Mucosa of rectum (tissue), 2 donors: Measurements from ENCODE around the gene CPLANE2.
"Not testable (repeated sequence)": the region's sequence is repeated elsewhere in the genome, so short reads cannot be mapped to it uniquely, and the experiment has no call there.

ENCODE experiments used
- H3K27ac ChIP-seq, 2 donors: one replicate each; pipeline ENCODE4 v1.7.0; 2013; ENCODE audit warnings: inconsistent platforms in 2 of 2, low read depth in 2 of 2, low read length in 2 of 2
- H3K27me3 ChIP-seq, 2 donors: one replicate each; pipeline ENCODE4 v1.7.0; 2013; ENCODE audit warnings: low read length in 2 of 2; ENCODE audit not compliant: control insufficient read depth in 2 of 2, insufficient read depth in 2 of 2
- H3K36me3 ChIP-seq, 2 donors: one replicate each; pipeline ENCODE4 v1.7.0; 2013; ENCODE audit warnings: low read length in 2 of 2; ENCODE audit not compliant: control insufficient read depth in 2 of 2, insufficient read depth in 2 of 2
- H3K4me1 ChIP-seq, 2 donors: one replicate each; pipeline ENCODE4 v1.7.0; 2013; ENCODE audit warnings: low read length in 2 of 2, mild to moderate bottlenecking in 1 of 2; ENCODE audit not compliant: control insufficient read depth in 2 of 2, insufficient read depth in 2 of 2
- H3K4me3 ChIP-seq, 2 donors: one replicate each; pipeline ENCODE4 v1.7.0; 2013; ENCODE audit warnings: low read length in 2 of 2
- H3K9ac ChIP-seq, 2 donors: one replicate each; pipeline ENCODE4 v1.7.0; 2013; ENCODE audit warnings: low read length in 2 of 2, low read depth in 1 of 2, mild to moderate bottlenecking in 1 of 2
- H3K9me3 ChIP-seq, 2 donors: one replicate each; pipeline ENCODE4 v1.7.0; 2013; ENCODE audit warnings: low read length in 2 of 2; ENCODE audit not compliant: control insufficient read depth in 2 of 2
- donor health status: healthy.
- donor health status: Normal muscosa, but diverticular disease.

CPLANE2 gene

DNA sequence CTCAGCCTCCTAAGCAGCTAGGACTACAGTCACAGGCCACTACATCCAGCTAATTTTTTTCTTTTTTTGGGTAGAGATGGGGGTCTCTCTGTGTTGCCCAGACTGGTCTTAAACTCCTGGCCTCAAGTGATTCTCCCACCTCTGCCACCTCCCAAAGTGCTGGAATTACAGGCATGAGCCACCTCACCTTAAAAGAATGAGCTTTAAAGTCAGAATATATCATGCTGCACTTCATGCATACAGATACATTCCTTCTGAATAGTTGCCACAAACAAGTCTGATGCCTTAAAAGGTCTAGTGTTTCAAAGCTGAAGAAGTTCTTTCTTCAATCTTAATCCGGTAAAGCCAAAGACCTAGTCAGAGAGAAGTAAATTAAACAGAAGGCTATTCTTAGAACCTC lies 23.8 kb upstream of the CPLANE2 start:
- Histone ChIP-seq H3K9ac (no peak overlapping the region), H3K4me3 (no peak overlapping the region), H3K9me3 (no peaks in the 10 kb centered on the region), H3K27ac (no peak overlapping the region), H3K4me1 (no peaks in the 10 kb centered on the region), H3K36me3 (peaks cover 2 to 6% of the 10 kb centered on the region in 2 donors), H3K27me3 (no peaks in the 10 kb centered on the region)

DNA sequence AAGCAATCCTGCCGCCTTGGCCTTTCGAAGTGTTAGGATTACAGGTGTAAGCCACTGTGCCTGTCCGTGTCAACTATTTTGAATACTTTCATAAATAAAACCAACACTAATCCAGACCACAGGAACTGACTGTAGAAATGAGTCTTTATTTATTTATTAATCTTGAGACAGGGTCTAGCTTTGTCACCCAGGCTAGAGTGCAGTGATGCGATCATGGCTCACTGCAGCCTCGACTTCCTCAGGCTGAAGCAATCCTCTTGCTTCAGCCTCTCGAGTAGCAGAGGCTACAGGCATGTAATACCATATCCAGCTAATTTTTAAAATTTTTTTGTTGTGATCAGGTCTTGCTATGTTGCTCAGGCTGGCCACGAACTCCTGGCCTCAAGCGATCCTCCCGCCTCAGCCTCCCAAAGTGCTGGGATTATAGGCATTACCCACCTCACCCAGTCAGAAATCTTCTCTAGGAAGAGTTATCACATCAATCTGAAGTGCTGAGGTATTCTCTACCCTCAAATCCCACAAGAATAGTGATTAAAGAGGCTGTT lies 21.7 kb upstream of the CPLANE2 start:
- Histone ChIP-seq H3K36me3 (peaks cover 10 to 22% of the 10 kb centered on the region in 2 donors), H3K9me3 (no peaks in the 10 kb centered on the region), H3K9ac (no peak overlapping the region), H3K4me1 (no peaks in the 10 kb centered on the region), H3K4me3 (no peak overlapping the region), H3K27ac (no peak overlapping the region), H3K27me3 (no peaks in the 10 kb centered on the region)

DNA sequence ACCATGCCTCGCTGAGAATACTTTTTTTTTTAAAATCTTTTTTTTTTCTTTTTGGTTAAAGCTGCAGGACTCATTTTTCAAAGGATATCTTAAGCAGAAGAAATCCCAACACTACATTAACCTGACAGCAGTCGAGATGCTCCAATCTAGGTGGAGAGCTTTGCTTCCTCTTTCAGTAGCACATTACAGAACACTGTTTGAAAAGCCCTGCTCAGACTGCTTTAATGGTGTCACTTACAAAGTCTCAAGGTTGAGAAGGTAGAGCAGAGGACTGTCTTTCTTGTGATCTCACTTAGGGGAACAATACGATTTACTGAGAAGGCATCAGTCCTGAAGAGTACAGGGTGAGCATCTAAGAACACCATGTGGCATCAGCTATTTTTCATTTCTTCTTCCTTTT lies 21.0 kb upstream of the CPLANE2 start:
- peaks cover 15 to 27% of the 10 kb centered on the region in 2 donors for H3K36me3 ChIP-seq
- H3K27ac ChIP-seq = no peak overlapping the region
- no peak overlapping the region for H3K4me3 ChIP-seq
- H3K27me3 ChIP-seq = no peaks in the 10 kb centered on the region
- no peak overlapping the region for H3K9ac ChIP-seq
- H3K4me1 ChIP-seq = no peaks in the 10 kb centered on the region
- no peaks in the 10 kb centered on the region for H3K9me3 ChIP-seq

DNA sequence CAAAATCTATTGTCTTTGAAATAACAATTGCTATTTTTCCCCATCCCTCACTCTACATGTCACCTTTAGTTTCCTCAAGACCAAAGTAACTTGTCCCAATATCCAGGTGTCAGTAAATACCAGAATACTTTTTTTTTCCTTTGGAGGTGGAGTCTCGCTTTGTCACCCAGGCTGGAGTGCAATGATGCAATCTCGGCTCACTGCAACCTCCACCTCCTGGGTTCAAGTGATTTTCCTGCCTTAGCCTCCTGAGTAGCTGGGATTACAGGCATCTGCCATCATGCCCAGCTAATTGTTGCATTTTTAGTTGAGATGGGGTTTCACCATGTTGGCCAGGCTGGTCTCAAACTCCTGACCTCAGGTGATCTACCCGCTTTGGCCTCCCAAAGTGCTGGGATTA lies 20.6 kb upstream of the CPLANE2 start:
- H3K36me3 ChIP-seq = peaks cover 15 to 29% of the 10 kb centered on the region in 2 donors
- not testable (repeated sequence) for H3K4me1 ChIP-seq, H3K9ac ChIP-seq

DNA sequence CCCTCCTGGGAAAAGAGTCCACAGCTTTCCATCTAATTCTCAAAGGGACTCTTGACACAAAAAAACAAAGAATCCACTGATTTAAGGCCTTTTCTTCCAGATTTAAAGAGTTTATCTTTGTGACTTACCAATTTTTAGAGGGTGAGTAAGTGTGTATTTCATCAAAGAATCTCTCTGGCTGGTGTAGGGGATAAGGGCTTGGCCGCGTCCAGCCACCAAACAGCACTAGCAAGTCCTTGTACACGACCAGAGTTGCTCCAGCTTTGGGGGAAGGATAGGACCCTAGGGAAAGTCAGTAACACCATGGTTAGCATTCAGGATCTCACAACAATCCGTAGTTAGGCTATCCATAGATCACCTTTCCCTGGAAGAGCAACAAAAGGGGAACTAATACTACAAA lies 19.5 kb upstream of the CPLANE2 start:
- Histone ChIP-seq H3K27ac (no peak overlapping the region), H3K27me3 (no peaks in the 10 kb centered on the region), H3K9ac (no peak overlapping the region), H3K4me1 (no peaks in the 10 kb centered on the region), H3K9me3 (no peaks in the 10 kb centered on the region), H3K4me3 (no peak overlapping the region), H3K36me3 (peaks cover 17 to 38% of the 10 kb centered on the region in 2 donors)

More for the DNA sequence above, 20.6 kb upstream of the CPLANE2 start:
- not testable (repeated sequence) for H3K27me3 ChIP-seq, H3K27ac ChIP-seq, H3K4me3 ChIP-seq, H3K9me3 ChIP-seq

DNA sequence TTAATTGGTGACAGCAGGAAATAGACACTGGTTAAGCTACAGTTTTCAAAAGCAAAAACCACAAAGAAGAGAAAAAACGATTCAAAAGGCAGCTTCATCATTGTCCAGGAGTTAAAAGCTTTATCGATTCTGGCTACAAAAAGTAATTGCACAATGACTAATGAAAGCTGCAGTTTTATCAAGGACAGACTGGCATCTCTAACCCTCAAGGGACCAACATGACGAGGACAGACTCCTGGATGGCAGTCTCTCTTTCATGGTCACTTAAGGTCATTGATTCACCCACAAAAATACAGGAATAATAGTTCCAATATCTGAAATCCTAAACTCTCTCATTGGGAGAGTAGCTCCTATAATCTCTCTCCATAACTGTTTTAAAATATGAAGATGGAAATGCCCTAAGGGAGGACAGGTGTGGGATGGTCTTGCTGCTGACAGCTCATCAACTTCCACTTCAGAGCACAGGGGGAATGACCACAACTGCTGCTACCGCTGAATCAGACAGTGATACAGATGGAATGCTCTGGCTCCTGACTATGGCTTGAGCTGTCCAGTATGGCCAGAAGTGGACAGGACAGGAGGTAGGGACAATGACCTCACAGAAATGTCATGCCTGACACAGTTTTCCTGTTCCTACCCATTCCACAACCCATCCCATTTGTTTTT lies 17.4 kb upstream of the CPLANE2 start:
- Histone ChIP-seq H3K4me3 (no peak overlapping the region), H3K36me3 (peaks cover 27 to 48% of the 10 kb centered on the region in 2 donors)

DNA sequence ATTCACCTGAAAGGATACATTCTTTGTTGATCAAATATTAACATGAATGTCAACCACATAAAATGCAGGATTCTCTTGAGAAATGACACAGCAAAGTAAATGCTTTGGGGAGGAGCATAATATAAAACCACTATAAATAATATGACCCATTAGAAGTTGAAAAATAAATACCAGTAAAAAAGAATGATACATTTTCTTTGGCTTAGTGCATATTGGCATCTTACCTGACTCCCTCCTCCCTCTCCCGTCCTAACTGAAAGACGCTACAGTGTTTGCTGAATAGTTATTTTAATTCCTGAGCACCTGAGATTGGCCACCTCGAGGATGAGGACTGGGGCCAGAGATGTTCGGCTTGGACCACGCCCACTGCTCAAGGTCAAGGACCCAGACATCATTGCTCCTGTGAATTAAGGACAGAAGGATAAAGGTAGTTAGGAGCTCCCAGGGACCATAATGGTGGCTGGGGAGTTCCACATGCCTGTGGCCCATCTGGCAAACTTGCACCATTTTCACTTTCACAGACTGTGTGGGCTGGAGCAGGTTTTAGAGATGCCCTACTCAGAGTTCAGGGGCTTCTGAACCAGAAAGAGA lies 16.4 kb upstream of the CPLANE2 start:
- Histone ChIP-seq H3K27me3 (no peaks in the 10 kb centered on the region), H3K27ac (no peak overlapping the region), H3K9me3 (no peaks in the 10 kb centered on the region), H3K9ac (no peak overlapping the region), H3K4me3 (no peak overlapping the region), H3K36me3 (peaks cover 27 to 48% of the 10 kb centered on the region in 2 donors), H3K4me1 (peaks cover 4 to 5% of the 10 kb centered on the region in 2 donors)

More for the DNA sequence above, 17.4 kb upstream of the CPLANE2 start:
- Histone ChIP-seq H3K27ac (no peak overlapping the region), H3K27me3 (no peaks in the 10 kb centered on the region), H3K9ac (no peak overlapping the region), H3K9me3 (no peaks in the 10 kb centered on the region), H3K4me1 (no peaks in the 10 kb centered on the region)

DNA sequence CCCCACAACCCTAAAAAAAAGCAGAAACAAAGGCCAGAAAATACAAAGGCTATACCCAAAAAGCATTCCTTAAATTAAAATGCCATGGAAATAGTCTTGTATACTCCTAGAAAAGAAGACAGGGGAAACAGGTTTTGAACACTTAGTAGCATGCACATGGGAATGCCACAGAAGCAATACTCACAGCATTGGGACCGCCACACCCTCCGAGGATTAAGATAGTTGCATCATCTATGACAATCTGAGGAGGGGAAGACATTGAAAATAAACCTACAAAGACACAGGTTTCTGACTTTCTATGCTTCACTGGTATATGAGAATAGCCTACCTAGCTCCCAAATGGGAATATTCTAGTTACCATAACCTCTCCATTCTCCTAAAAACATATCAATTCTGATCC lies 15.9 kb upstream of the CPLANE2 start:
- H3K27me3 ChIP-seq = no peaks in the 10 kb centered on the region
- H3K9ac ChIP-seq = no peak overlapping the region
- H3K4me3 ChIP-seq = no peak overlapping the region
- H3K9me3 ChIP-seq = no peaks in the 10 kb centered on the region
- peaks cover 8 to 9% of the 10 kb centered on the region in 2 donors for H3K4me1 ChIP-seq
- H3K36me3 ChIP-seq = peaks cover 27 to 48% of the 10 kb centered on the region in 2 donors
- no peak overlapping the region for H3K27ac ChIP-seq

DNA sequence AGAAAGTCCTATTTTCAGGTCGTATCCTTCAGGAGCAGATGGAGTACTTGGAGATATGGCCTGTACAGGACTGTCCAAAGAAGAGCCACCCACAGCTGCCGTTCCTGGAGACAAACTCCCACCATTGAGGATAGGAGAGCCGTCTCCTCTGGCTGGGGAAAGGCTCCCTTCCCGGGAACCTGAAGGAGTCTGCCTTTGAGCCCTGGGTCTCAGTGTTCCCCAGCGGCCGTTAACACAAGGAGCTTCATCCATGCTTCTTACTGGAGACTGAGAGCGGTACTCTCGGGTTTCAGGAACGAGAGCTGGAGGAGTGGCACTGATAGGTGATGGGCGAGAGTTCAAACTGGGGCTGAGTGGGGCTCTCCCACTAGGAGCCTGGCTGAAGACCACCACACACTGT lies 14.4 kb upstream of the CPLANE2 start:
- H3K27ac ChIP-seq = peak overlapping the region; percentile 33 to 62
- no peaks in the 10 kb centered on the region for H3K27me3 ChIP-seq
- peaks cover 32 to 52% of the 10 kb centered on the region in 2 donors for H3K36me3 ChIP-seq
- H3K4me3 ChIP-seq = no peak overlapping the region
- peaks cover 8 to 9% of the 10 kb centered on the region in 2 donors for H3K4me1 ChIP-seq
- no peak overlapping the region for H3K9ac ChIP-seq
- no peaks in the 10 kb centered on the region for H3K9me3 ChIP-seq

DNA sequence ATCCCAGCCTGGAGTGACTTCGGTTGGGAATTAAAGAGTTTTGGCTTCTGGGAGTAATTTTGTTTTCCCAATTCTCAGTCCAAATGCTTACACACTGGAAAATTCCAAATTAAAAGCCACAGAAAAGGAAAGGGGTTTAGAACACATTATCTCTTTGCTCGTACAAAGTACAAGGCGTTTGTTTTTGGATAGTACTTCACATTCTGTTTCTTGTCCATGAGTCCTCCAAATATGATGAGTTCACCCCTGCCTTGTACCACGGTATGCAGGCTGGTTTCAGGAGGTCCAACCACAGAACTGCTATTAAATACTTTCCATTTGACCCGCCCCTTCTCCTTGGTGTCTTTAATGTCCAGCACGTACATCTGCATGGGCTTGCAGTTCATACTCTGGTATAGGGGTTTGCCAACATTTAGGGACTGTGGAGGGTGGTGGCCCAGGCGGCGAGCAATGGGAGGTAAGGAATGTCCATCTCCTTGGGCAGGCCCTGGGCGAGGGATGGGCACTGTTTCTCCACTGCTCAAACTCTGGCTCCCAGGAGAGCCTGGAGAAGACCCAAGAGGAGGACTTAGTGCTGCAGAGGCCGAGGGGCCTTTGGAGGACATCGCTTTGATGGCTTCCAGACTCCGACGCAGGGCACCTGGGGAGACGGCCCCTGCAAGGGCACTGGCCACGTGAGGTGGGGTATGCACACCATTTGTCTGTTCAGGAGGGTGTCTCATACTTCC lies 13.7 kb upstream of the CPLANE2 start:
- Histone ChIP-seq H3K4me1 (peaks cover 8 to 9% of the 10 kb centered on the region in 2 donors), H3K9ac (no peak overlapping the region), H3K9me3 (no peaks in the 10 kb centered on the region), H3K4me3 (no peak overlapping the region), H3K27me3 (no peaks in the 10 kb centered on the region), H3K27ac (peak overlapping the region; percentile 33 to 62), H3K36me3 (peaks cover 29 to 48% of the 10 kb centered on the region in 2 donors)
